HepG2 (cell line): ENCODE measurements around the gene ZNF792. TPM values are rescaled to one million over a fixed set of nuclear protein-coding genes. Genes with fewer than 3 reads are reported as not detected.

Source experiments
- DRAP1 ChIP-seq: IDR thresholded peaks from 2 replicates; pipeline ENCODE4 v1.6.1; 2016; ENCODE audit warnings: missing genetic modification reagents, missing compliant biosample characterization
- HDAC2 ChIP-seq: sonication (generic); formaldehyde crosslinking; IDR thresholded peaks from 2 replicates; pipeline ENCODE4 v1.4.0; 2020; ENCODE audit warnings: missing genetic modification reagents
- KDM5B ChIP-seq: sonication (generic); formaldehyde crosslinking; IDR thresholded peaks from 2 replicates; pipeline ENCODE4 v1.4.0; 2020; ENCODE audit warnings: missing genetic modification reagents, mild to moderate bottlenecking, borderline replicate concordance
- RORA ChIP-seq: sonication (generic); formaldehyde crosslinking; IDR thresholded peaks from 2 replicates; pipeline ENCODE4 v1.5.0; 2020; ENCODE audit warnings: mild to moderate bottlenecking, missing genetic modification reagents, moderate library complexity
- USF2 ChIP-seq, 2 experiments: sonication (generic) in 1 of 2; formaldehyde crosslinking in 1 of 2; IDR thresholded peaks; 2 replicates each; pipeline versions ENCODE4 v1.5.1 to v1.6.1; 2011 to 2020; ENCODE audit warnings: borderline replicate concordance in 1 of 2, low read depth in 1 of 2, low read length in 1 of 2, mild to moderate bottlenecking in 1 of 2, missing genetic modification reagents in 1 of 2, moderate library complexity in 1 of 2
- ZNF142 ChIP-seq: sonication (generic); formaldehyde crosslinking; IDR thresholded peaks from 2 replicates; pipeline ENCODE4 v1.4.0; 2020; ENCODE audit warnings: missing genetic modification reagents
- ZNF256 ChIP-seq: sonication (generic); formaldehyde crosslinking; conservative IDR thresholded peaks from 2 replicates; pipeline ENCODE4 v1.4.0; 2020; ENCODE audit warnings: missing genetic modification reagents
- ZNF609 ChIP-seq: sonication (generic); formaldehyde crosslinking; IDR thresholded peaks from 2 replicates; pipeline ENCODE4 v1.4.0; 2020; ENCODE audit warnings: mild to moderate bottlenecking, missing genetic modification reagents, borderline replicate concordance
- ZNF616 ChIP-seq: sonication (generic); formaldehyde crosslinking; IDR thresholded peaks from 2 replicates; pipeline ENCODE4 v1.5.0; 2020; ENCODE audit warnings: low read depth, mild to moderate bottlenecking, missing genetic modification reagents
- ZNF746 ChIP-seq: sonication (generic); formaldehyde crosslinking; IDR thresholded peaks from 2 replicates; pipeline ENCODE4 v1.8.0; 2022; ENCODE audit warnings: mild to moderate bottlenecking, missing genetic modification reagents
- ZSCAN31 ChIP-seq: sonication (generic); formaldehyde crosslinking; IDR thresholded peaks from 2 replicates; pipeline ENCODE4 v1.5.0; 2020; ENCODE audit warnings: low read depth, mild to moderate bottlenecking, missing genetic modification reagents
- ZSCAN5A ChIP-seq: sonication (generic); formaldehyde crosslinking; IDR thresholded peaks from 2 replicates; pipeline ENCODE4 v1.8.0; 2022; ENCODE audit warnings: mild to moderate bottlenecking, missing genetic modification reagents, borderline replicate concordance
- polyA plus RNA-seq, 8 experiments: library from polyadenylated mRNA; depleted of rRNA in 3 of 8; stranded (reverse) in 7 of 8; unstranded in 1 of 8; fragments of >200 nt; fragmentation: Illumina TruSeq in 4 of 8; extraction: Trizol in 4 of 8; gene quantifications; 2 replicates each; pipeline versions ENCODE4 v1.2.1 to v1.2.3, GENCODE V29; 2011 to 2016; ENCODE audit warnings: low read depth in 4 of 8, missing spikeins in 1 of 8, mixed read lengths in 1 of 8; ENCODE audit not compliant: insufficient read depth in 1 of 8
- total RNA-seq, 5 experiments: library from RNA; depleted of rRNA; stranded (reverse); fragments of >200 nt; fragmentation: Illumina TruSeq; extraction: Trizol; gene quantifications; 2 replicates each; pipeline ENCODE4 v1.2.3, GENCODE V29; 2016; ENCODE audit warnings: low read depth in 1 of 5

ZNF792 gene
- total and polyA plus RNA-seq, 2 of the 13 experiments (the other 11 are each of a cell fraction or from before 2014, with no cell fraction given): 5.5 to 11.5 TPM

GRCh38 chr19:34999498-35000337 is 35.7 kb upstream of the ZNF792 start, which contains the start of gene GRAMD1A (continued):
- TF ChIP-seq ZNF142 (CRISPR knock-in tag) (no peak), DRAP1 (CRISPR knock-in tag) (peak; percentile 80), RORA (CRISPR knock-in tag) (no peak), ZNF609 (peak; percentile 49; the same call in 1 of the 2 replicates), KDM5B (CRISPR knock-in tag) (peak; percentile 49; the same call in 1 of the 2 replicates), HDAC2 (peak; percentile 11; the same call in 1 of the 2 replicates), ZNF616 (no peak), ZSCAN31 (no peak), USF2 (IDR thresholded peaks at IDR 0.05; ENCODE audit: low read depth, low read length) (no peak), USF2 (CRISPR knock-in tag; IDR thresholded peaks at IDR 0.05; ENCODE audit: borderline replicate concordance) (no peak), ZSCAN5A (CRISPR knock-in tag) (no peak), ZNF746 (CRISPR knock-in tag) (peak; percentile 72; the same call in 1 of the 2 replicates), ZNF256 (CRISPR knock-in tag) (no peak)
